ENCODE measurements around the gene EIF4E2.

DNA sequence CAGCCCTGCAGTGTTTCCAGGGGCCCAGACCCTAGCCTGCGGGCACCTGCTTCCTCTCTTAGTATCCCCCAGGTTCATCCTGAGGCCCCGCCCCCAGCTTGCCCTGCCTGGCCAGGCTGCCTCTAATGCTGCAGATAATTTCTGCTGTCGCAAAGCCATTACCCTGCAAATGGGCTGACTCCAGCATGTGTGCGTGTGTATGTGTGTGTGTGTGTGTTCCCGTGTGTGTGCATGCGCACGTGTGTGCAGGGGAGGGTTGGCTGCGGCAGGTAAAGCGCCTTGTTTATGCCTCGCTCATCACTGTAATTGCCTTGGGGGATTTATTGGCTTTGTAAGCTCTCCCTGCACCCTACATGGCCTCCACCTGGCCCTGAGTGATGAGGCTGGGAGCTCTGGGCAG is 37.9 kb upstream of the EIF4E2 start:
- TF ChIP-seq POLR2AphosphoS5 (IDR thresholded peaks at IDR 0.05; ENCODE audit: borderline replicate concordance, low read depth, low read length), result no peak
- TF ChIP-seq EZH2 (IDR thresholded peaks at IDR 0.05), result no peak
- TF ChIP-seq FOXP2 (optimal IDR thresholded peaks at IDR 0.05; ENCODE audit: control extremely low read depth, extremely low read length, insufficient read depth), result no peak

Measured in SK-N-MC (cell line).